Hepatocyte (in vitro differentiated cells): ENCODE data around the gene CCDC82. TPM values are rescaled to one million over a fixed set of nuclear protein-coding genes. Genes with fewer than 3 reads are reported as not detected.

ENCODE experiments used
- DNase-seq: peaks from one replicate; pipeline ENCODE4 v3.0.0-alpha.2; 2016; ENCODE audit warnings: low spot score
- H2AFZ ChIP-seq: fragments of 200-600 bp; sonication (generic); 2 replicates; pipeline ENCODE4 v1.6.0; 2016; ENCODE audit warnings: antibody characterized with exemption, mild to moderate bottlenecking
- H3K27ac ChIP-seq: fragments of 200-600 bp; sonication (generic); 2 replicates; pipeline ENCODE4 v1.5.1; 2016; ENCODE audit warnings: mild to moderate bottlenecking
- H3K27me3 ChIP-seq: fragments of 200-600 bp; sonication (generic); 2 replicates; pipeline ENCODE4 v1.6.1; 2016
- H3K36me3 ChIP-seq: fragments of 200-600 bp; sonication (generic); replicated peaks from 2 replicates; pipeline ENCODE4 v1.5.1; 2016; ENCODE audit warnings: low read depth; ENCODE audit not compliant: insufficient read depth
- H3K4me1 ChIP-seq: fragments of 200-600 bp; sonication (generic); 2 replicates; pipeline ENCODE4 v1.5.1; 2016; ENCODE audit warnings: mild to moderate bottlenecking, moderate library complexity; ENCODE audit not compliant: insufficient read depth
- H3K4me2 ChIP-seq: fragments of 200-600 bp; sonication (generic); 2 replicates; pipeline ENCODE4 v1.6.0; 2016
- H3K4me3 ChIP-seq: fragments of 200-600 bp; sonication (generic); 2 replicates; pipeline ENCODE4 v1.5.1; 2016; ENCODE audit warnings: mild to moderate bottlenecking
- H3K79me2 ChIP-seq: fragments of 200-600 bp; sonication (generic); 2 replicates; pipeline ENCODE4 v1.6.0; 2017; ENCODE audit warnings: mild to moderate bottlenecking
- H3K9me2 ChIP-seq: fragments of 200-600 bp; sonication (generic); replicated peaks from 2 replicates; pipeline ENCODE4 v1.6.0; 2017; ENCODE audit warnings: mild to moderate bottlenecking; ENCODE audit not compliant: insufficient read depth
- H3K9me3 ChIP-seq: fragments of 200-600 bp; sonication (generic); 2 replicates; pipeline ENCODE4 v1.5.1; 2016; ENCODE audit warnings: low read depth, mild to moderate bottlenecking
- H4K20me1 ChIP-seq: fragments of 200-600 bp; sonication (generic); 2 replicates; pipeline ENCODE4 v1.6.0; 2016; ENCODE audit warnings: mild to moderate bottlenecking; ENCODE audit not compliant: insufficient read depth, poor library complexity, severe bottlenecking
- EZH2 ChIP-seq: fragments of 200-600 bp; sonication (generic); IDR thresholded peaks from 2 replicates; pipeline ENCODE4 v1.6.1; 2016; ENCODE audit warnings: antibody characterized with exemption, mild to moderate bottlenecking, borderline replicate concordance
- EZH2phosphoT487 ChIP-seq: fragments of 200-600 bp; sonication (generic); IDR thresholded peaks from one replicate; pipeline ENCODE4 v1.6.1; 2018; ENCODE audit warnings: antibody characterized with exemption, mild to moderate bottlenecking, low read depth, moderate library complexity; ENCODE audit not compliant: unreplicated experiment, severe bottlenecking
- WGBS: methylation state at CpG from one replicate; pipeline ENCODE4 v1.1.6; 2016; ENCODE audit warnings: low lambda C conversion rate; ENCODE audit errors: missing lambda C conversion rate; 5-methylcytosine and 5-hydroxymethylcytosine counted together
- polyA plus RNA-seq: library from polyadenylated mRNA; unstranded; fragments of >200 nt; fragmentation: Nextera tagmentation; extraction: Ambion mirVana; gene quantifications from 2 replicates; pipeline ENCODE4 v1.2.1, GENCODE V29; 2016
- total RNA-seq: library from RNA; depleted of rRNA; stranded (reverse); fragments of >200 nt; gene quantifications from 2 replicates; pipeline ENCODE4 v1.2.3, GENCODE V29; 2014
- TF ChIP-seq, protein P1 (sequence below): fragments of 200-600 bp; sonication (generic); IDR thresholded peaks from 2 replicates; pipeline ENCODE4 v1.5.1; 2016; ENCODE audit warnings: antibody characterized with exemption, mild to moderate bottlenecking; ENCODE audit not compliant: poor library complexity

CCDC82 gene
- total and polyA plus RNA-seq, 2 experiments from 2014 or later = 12.7 to 16.3 TPM

DNA sequence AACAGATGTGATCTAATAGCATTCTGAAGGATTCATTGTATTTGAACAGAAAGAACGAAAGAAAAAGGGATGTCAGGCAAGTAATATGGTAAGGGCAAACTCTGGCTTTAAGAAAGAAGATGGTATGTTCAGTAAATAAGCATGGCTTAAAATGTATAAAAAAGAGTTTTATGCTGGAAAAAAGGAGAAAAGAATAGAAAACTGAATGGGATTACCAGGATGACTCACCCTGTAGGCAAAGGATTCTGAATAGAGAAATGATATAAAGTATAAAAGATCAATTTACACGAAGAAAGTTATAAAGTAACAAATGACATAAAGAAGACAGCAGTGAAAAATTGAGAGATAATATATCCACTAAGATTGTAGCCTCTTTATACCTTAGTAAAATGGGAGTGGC is 4.5 kb downstream of the CCDC82 start:
- DNase-seq = no peak
- Histone ChIP-seq H2AFZ (no peak overlapping the region), H3K27me3 (no peaks in the 10 kb centered on the region), H3K9me3 (no peaks in the 10 kb centered on the region), H3K4me1 (no peaks in the 10 kb centered on the region), H4K20me1 (no peaks in the 10 kb centered on the region), H3K79me2 (peaks cover 30% of the 10 kb centered on the region), H3K4me2 (no peak overlapping the region), H3K4me3 (no peak overlapping the region), H3K27ac (no peak overlapping the region), H3K36me3 (no peaks in the 10 kb centered on the region), H3K9me2 (no peaks in the 10 kb centered on the region)
- TF ChIP-seq, protein P1, sequence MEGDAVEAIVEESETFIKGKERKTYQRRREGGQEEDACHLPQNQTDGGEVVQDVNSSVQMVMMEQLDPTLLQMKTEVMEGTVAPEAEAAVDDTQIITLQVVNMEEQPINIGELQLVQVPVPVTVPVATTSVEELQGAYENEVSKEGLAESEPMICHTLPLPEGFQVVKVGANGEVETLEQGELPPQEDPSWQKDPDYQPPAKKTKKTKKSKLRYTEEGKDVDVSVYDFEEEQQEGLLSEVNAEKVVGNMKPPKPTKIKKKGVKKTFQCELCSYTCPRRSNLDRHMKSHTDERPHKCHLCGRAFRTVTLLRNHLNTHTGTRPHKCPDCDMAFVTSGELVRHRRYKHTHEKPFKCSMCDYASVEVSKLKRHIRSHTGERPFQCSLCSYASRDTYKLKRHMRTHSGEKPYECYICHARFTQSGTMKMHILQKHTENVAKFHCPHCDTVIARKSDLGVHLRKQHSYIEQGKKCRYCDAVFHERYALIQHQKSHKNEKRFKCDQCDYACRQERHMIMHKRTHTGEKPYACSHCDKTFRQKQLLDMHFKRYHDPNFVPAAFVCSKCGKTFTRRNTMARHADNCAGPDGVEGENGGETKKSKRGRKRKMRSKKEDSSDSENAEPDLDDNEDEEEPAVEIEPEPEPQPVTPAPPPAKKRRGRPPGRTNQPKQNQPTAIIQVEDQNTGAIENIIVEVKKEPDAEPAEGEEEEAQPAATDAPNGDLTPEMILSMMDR = no peak
- TF ChIP-seq EZH2 (no peak), EZH2phosphoT487 (no peak)
- WGBS = 90% methylated on average over 2 of the region's 2 CpGs

DNA sequence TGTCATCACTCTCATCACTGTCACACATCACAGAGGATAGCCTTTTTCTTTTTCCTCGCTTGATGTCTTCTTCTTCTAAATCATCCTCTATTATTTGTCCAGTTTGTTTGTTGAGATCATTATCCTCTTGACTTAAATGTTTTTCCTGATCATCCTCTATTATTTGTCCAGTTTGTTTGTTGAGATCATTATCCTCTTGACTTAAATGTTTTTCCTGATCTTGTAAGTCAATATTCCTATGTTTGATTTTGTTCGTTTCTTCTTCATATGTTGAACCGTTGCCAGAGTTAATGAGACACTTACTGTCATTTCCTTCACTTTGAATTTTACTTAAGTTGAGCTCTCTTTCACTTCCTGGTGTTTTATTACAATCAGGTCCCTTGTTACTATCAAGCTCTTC is 5.6 kb downstream of the CCDC82 start:
- H3K27ac ChIP-seq = no peak overlapping the region
- no peaks in the 10 kb centered on the region for H4K20me1 ChIP-seq
- no peak overlapping the region for H2AFZ ChIP-seq
- no peaks in the 10 kb centered on the region for H3K4me1 ChIP-seq
- H3K36me3 ChIP-seq = no peaks in the 10 kb centered on the region
- DNase-seq = no peak
- no peak overlapping the region for H3K4me3 ChIP-seq
- WGBS = 77% methylated on average over 3 of the region's 3 CpGs
- no peak overlapping the region for H3K4me2 ChIP-seq
- no peaks in the 10 kb centered on the region for H3K27me3 ChIP-seq
- TF ChIP-seq EZH2phosphoT487 (no peak), EZH2 (no peak)
- TF ChIP-seq, protein P1 = no peak
- no peaks in the 10 kb centered on the region for H3K9me3 ChIP-seq
- peaks cover 30% of the 10 kb centered on the region for H3K79me2 ChIP-seq
- H3K9me2 ChIP-seq = no peaks in the 10 kb centered on the region

DNA sequence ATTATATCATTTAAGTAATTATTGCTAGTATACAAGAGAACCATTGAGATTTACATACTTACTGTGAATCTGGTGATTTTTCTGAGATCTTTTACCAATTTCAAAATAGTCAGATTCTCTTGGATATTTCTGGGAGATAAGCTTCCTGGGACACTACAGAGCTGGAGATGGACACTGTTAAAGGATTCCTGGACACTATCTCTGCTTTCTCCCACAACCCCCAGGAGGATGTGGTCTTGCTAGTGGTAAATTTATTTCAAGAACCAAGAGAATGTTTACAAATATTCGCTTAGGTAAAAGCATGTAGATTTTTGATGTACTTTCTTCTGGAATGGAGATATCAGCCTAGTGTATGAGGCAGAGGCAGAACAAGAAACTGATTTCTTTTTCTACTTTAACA is 12.9 kb downstream of the CCDC82 start:
- no peak overlapping the region for H3K4me3 ChIP-seq
- H3K4me2 ChIP-seq = no peak overlapping the region
- no peaks in the 10 kb centered on the region for H3K4me1 ChIP-seq
- no peaks in the 10 kb centered on the region for H3K9me2 ChIP-seq
- no peaks in the 10 kb centered on the region for H3K36me3 ChIP-seq
- no peaks in the 10 kb centered on the region for H4K20me1 ChIP-seq
- no peak for DNase-seq
- no peak overlapping the region for H2AFZ ChIP-seq
- TF ChIP-seq EZH2phosphoT487 = no peak
- TF ChIP-seq EZH2 = no peak
- TF ChIP-seq, protein P1 = no peak
- WGBS = 88% methylated on average over 1 of the region's 1 CpG
- H3K9me3 ChIP-seq = no peaks in the 10 kb centered on the region
- H3K79me2 ChIP-seq = no peaks in the 10 kb centered on the region
- H3K27me3 ChIP-seq = no peaks in the 10 kb centered on the region
- H3K27ac ChIP-seq = no peak overlapping the region

DNA sequence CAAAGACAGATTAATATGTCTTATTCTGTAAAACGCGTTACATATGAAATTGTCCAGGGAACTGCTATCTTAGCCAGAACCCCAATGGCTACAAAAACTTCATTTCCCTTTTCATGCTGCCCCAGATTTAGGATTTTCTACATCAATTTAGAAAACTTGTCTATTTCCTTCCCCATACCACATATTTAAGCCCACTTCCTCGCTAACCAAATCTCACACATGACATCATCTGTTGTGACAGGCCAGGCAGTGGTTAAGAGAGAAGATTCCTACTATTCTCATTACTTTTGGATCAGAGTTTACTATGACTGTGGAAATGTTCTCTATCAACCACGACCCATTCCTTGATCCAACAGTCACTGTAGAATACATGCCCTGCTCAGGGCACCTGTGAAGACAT is 15.9 kb downstream of the CCDC82 start:
- no peaks in the 10 kb centered on the region for H3K27me3 ChIP-seq
- DNase-seq = no peak
- no peaks in the 10 kb centered on the region for H3K79me2 ChIP-seq
- H3K4me3 ChIP-seq = no peak overlapping the region
- no peaks in the 10 kb centered on the region for H3K36me3 ChIP-seq
- H3K4me2 ChIP-seq = no peak overlapping the region
- H3K27ac ChIP-seq = no peak overlapping the region
- no peaks in the 10 kb centered on the region for H3K4me1 ChIP-seq
- no peak overlapping the region for H2AFZ ChIP-seq
- H3K9me3 ChIP-seq = no peaks in the 10 kb centered on the region
- no peak for TF ChIP-seq EZH2phosphoT487
- no peak for TF ChIP-seq EZH2
- TF ChIP-seq, protein P1 = no peak
- no peaks in the 10 kb centered on the region for H3K9me2 ChIP-seq
- WGBS = 97% methylated on average over 4 of the region's 4 CpGs
- no peaks in the 10 kb centered on the region for H4K20me1 ChIP-seq
